ENCODE results near the gene GSTO2.

Gene GSTO2

GRCh38 chr10:104233817-104234216 is 35.2 kb upstream of the GSTO2 start:
- Histone ChIP-seq H3K4me1 (ENCODE audit: control insufficient read depth, low read length) (peaks cover 9% of the 10 kb centered on the region), H3K79me2 (ENCODE audit: control insufficient read depth, low read length) (no peaks in the 10 kb centered on the region), H3K4me2 (ENCODE audit: low read length) (no peak overlapping the region), H3K27me3 (ENCODE audit: control insufficient read depth, low read length) (peaks cover 24% of the 10 kb centered on the region), H3K9me2 (replicated peaks; ENCODE audit: control insufficient read depth, low read length) (no peaks in the 10 kb centered on the region), H3K36me3 (ENCODE audit: control insufficient read depth, low read length) (no peaks in the 10 kb centered on the region), H3K27ac (ENCODE audit: low read depth, low read length) (no peak overlapping the region), H3F3A (ENCODE audit: control insufficient read depth, insufficient read depth) (no peaks in the 10 kb centered on the region), H3K4me3 (ENCODE audit: low read length) (no peak overlapping the region), H3K9me3 (ENCODE audit: control insufficient read depth, insufficient read depth, low read length) (peaks cover 7% of the 10 kb centered on the region), H4K20me1 (ENCODE audit: control insufficient read depth, insufficient read depth, low read depth, low read length) (no peaks in the 10 kb centered on the region)
- no peak for TF ChIP-seq CTCF (IDR thresholded peaks at IDR 0.05; ENCODE audit: low read depth, low read length, poor library complexity, severe bottlenecking)
- TF ChIP-seq EZH2phosphoT487 (IDR thresholded peaks at IDR 0.05; ENCODE audit: borderline replicate concordance, low read length): no peak

- Histone ChIP-seq H3K4me3 (ENCODE audit: low read length) (no peak overlapping the region), H3K27ac (ENCODE audit: low read depth, low read length) (no peak overlapping the region), H3K27me3 (ENCODE audit: control insufficient read depth, low read length) (peaks cover 24% of the 10 kb centered on the region), H3K4me2 (ENCODE audit: low read length) (no peak overlapping the region), H4K20me1 (ENCODE audit: control insufficient read depth, insufficient read depth, low read depth, low read length) (no peaks in the 10 kb centered on the region), H3K9me2 (replicated peaks; ENCODE audit: control insufficient read depth, low read length) (no peaks in the 10 kb centered on the region), H3K36me3 (ENCODE audit: control insufficient read depth, low read length) (no peaks in the 10 kb centered on the region), H3K79me2 (ENCODE audit: control insufficient read depth, low read length) (no peaks in the 10 kb centered on the region), H3K4me1 (ENCODE audit: control insufficient read depth, low read length) (peaks cover 9% of the 10 kb centered on the region), H3F3A (ENCODE audit: control insufficient read depth, insufficient read depth) (no peaks in the 10 kb centered on the region), H3K9me3 (ENCODE audit: control insufficient read depth, insufficient read depth, low read length) (peaks cover 7% of the 10 kb centered on the region)
- TF ChIP-seq EZH2phosphoT487 (IDR thresholded peaks at IDR 0.05; ENCODE audit: borderline replicate concordance, low read length) (no peak), CTCF (IDR thresholded peaks at IDR 0.05; ENCODE audit: low read depth, low read length, poor library complexity, severe bottlenecking) (no peak)
These were observed 34.0 kb upstream of the GSTO2 start for GRCh38 chr10:104234934-104235333.

GRCh38 chr10:104235801-104236200 is 33.2 kb upstream of the GSTO2 start:
- Histone ChIP-seq H3K27ac (ENCODE audit: low read depth, low read length) (no peak overlapping the region), H3K4me1 (ENCODE audit: control insufficient read depth, low read length) (peaks cover 9% of the 10 kb centered on the region), H4K20me1 (ENCODE audit: control insufficient read depth, insufficient read depth, low read depth, low read length) (no peaks in the 10 kb centered on the region), H3F3A (ENCODE audit: control insufficient read depth, insufficient read depth) (no peaks in the 10 kb centered on the region), H3K4me3 (ENCODE audit: low read length) (no peak overlapping the region), H3K36me3 (ENCODE audit: control insufficient read depth, low read length) (no peaks in the 10 kb centered on the region), H3K9me3 (ENCODE audit: control insufficient read depth, insufficient read depth, low read length) (peaks cover 7% of the 10 kb centered on the region), H3K79me2 (ENCODE audit: control insufficient read depth, low read length) (no peaks in the 10 kb centered on the region), H3K27me3 (ENCODE audit: control insufficient read depth, low read length) (peaks cover 32% of the 10 kb centered on the region), H3K4me2 (ENCODE audit: low read length) (no peak overlapping the region), H3K9me2 (replicated peaks; ENCODE audit: control insufficient read depth, low read length) (no peaks in the 10 kb centered on the region)
- TF ChIP-seq EZH2phosphoT487 (IDR thresholded peaks at IDR 0.05; ENCODE audit: borderline replicate concordance, low read length): no peak
- no peak for TF ChIP-seq CTCF (IDR thresholded peaks at IDR 0.05; ENCODE audit: low read depth, low read length, poor library complexity, severe bottlenecking)

- Histone ChIP-seq H3K79me2 (ENCODE audit: control insufficient read depth, low read length) (no peaks in the 10 kb centered on the region), H3K4me2 (ENCODE audit: low read length) (no peak overlapping the region), H3F3A (ENCODE audit: control insufficient read depth, insufficient read depth) (no peaks in the 10 kb centered on the region), H3K4me1 (ENCODE audit: control insufficient read depth, low read length) (no peaks in the 10 kb centered on the region), H3K4me3 (ENCODE audit: low read length) (no peak overlapping the region), H3K36me3 (ENCODE audit: control insufficient read depth, low read length) (no peaks in the 10 kb centered on the region), H3K27ac (ENCODE audit: low read depth, low read length) (no peak overlapping the region), H4K20me1 (ENCODE audit: control insufficient read depth, insufficient read depth, low read depth, low read length) (no peaks in the 10 kb centered on the region), H3K27me3 (ENCODE audit: control insufficient read depth, low read length) (peaks cover 22% of the 10 kb centered on the region), H3K9me3 (ENCODE audit: control insufficient read depth, insufficient read depth, low read length) (peaks cover 4% of the 10 kb centered on the region), H3K9me2 (replicated peaks; ENCODE audit: control insufficient read depth, low read length) (no peaks in the 10 kb centered on the region)
- no peak for TF ChIP-seq CTCF (IDR thresholded peaks at IDR 0.05; ENCODE audit: low read depth, low read length, poor library complexity, severe bottlenecking)
- TF ChIP-seq EZH2phosphoT487 (IDR thresholded peaks at IDR 0.05; ENCODE audit: borderline replicate concordance, low read length): no peak
These were observed 28.9 kb upstream of the GSTO2 start for GRCh38 chr10:104240078-104240477.

All from DOHH2 (cell line).